Lower lobe of right lung (tissue), 2 donors: ENCODE data around the gene DIS3L2. TPM values are rescaled to one million over a fixed set of nuclear protein-coding genes. Genes with fewer than 3 reads are reported as not detected.
"Not testable (repeated sequence)": the region's sequence is repeated elsewhere in the genome, so short reads cannot be mapped to it uniquely, and the experiment has no call there.

Experiments used
- ATAC-seq, 2 donors: fragments of 200-7000 bp; cut with Tn5 transposase; one replicate each; pipeline ENCODE4 v1.9.1; 2020 to 2022; ENCODE audit warnings: mild to moderate bottlenecking in 2 of 2, moderate library complexity in 2 of 2
- DNase-seq: peaks from one replicate; pipeline ENCODE4 v3.0.0-alpha.2; 2020
- H3K27ac ChIP-seq: fragments of 200-600 bp; one replicate; pipeline ENCODE4 v1.8.0; 2022
- H3K27me3 ChIP-seq: fragments of 200-600 bp; one replicate; pipeline ENCODE4 v1.8.0; 2022; ENCODE audit warnings: low read depth
- H3K36me3 ChIP-seq: fragments of 200-600 bp; one replicate; pipeline ENCODE4 v1.8.0; 2022; ENCODE audit warnings: mild to moderate bottlenecking
- H3K4me1 ChIP-seq: fragments of 200-600 bp; one replicate; pipeline ENCODE4 v1.8.0; 2022
- H3K4me3 ChIP-seq: fragments of 200-600 bp; one replicate; pipeline ENCODE4 v1.8.0; 2022; ENCODE audit warnings: mild to moderate bottlenecking
- H3K9me3 ChIP-seq: fragments of 200-600 bp; one replicate; pipeline ENCODE4 v1.8.0; 2022
- CTCF ChIP-seq: fragments of 200-600 bp; IDR thresholded peaks from one replicate; pipeline ENCODE4 v1.8.0; 2022; ENCODE audit warnings: antibody characterized with exemption, mild to moderate bottlenecking
- intact Hi-C: fragments of 100-400 bp; cut with DNase I; formaldehyde crosslinking; loops from one replicate; pipeline ENCODE4 v1.11.0; 2022
- total RNA-seq: library from RNA; stranded (reverse); fragmentation: NEBNext Ultra II Directional; extraction: Animal tissue kit (Norgen Biotek cat#: 25700); gene quantifications from one replicate; pipeline ENCODE4 v1.2.1, GENCODE V29; 2021
- donor health status: DM: no; HTN: yes; CAD: no; lungs with severe emphysema.

The DIS3L2 gene
- total RNA-seq, 1 donor from 2014 or later, result 34.4 TPM

GRCh38 chr2:232310696-232311095 lies 349.2 kb downstream of the DIS3L2 start:
- H3K9me3 ChIP-seq, result peaks cover 11% of the 10 kb centered on the region
- H3K4me3 ChIP-seq, result no peak overlapping the region
- no peak for ATAC-seq
- no peak for DNase-seq
- peaks cover 19% of the 10 kb centered on the region for H3K4me1 ChIP-seq
- peaks cover 5% of the 10 kb centered on the region for H3K36me3 ChIP-seq
- no peaks in the 10 kb centered on the region for H3K27me3 ChIP-seq
- intact Hi-C loops, result no loop called here
- H3K27ac ChIP-seq, result no peak overlapping the region
- no peak for TF ChIP-seq CTCF

DNA sequence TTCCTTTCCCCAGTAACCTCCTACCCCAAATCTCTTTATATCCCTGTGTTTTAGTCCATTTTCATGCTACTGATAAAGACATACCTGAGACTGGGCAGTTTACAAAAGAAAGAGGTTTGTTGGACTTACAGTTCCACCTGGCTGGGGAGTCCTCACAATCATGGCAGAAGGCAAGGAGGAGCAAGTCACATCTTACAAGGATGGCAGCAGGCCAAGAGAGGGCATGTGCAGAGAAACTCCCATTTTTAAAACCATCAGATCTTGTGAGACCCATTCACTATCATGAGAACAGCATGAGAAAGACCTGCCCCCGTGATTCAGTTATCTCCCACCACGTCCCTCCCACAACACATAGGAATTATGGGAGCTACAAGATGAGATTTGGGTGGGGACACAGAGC lies 352.1 kb downstream of the DIS3L2 start:
- H3K36me3 ChIP-seq, H3K4me3 ChIP-seq, H3K27ac ChIP-seq, intact Hi-C loops, DNase-seq, ATAC-seq, H3K27me3 ChIP-seq: not testable (repeated sequence)
- Histone ChIP-seq H3K9me3 (peaks cover 11% of the 10 kb centered on the region), H3K4me1 (peaks cover 27% of the 10 kb centered on the region)

GRCh38 chr2:232315049-232315922 lies 353.8 kb downstream of the DIS3L2 start:
- Histone ChIP-seq H3K27ac (peak overlapping the region; percentile 81), H3K9me3 (peaks cover 11% of the 10 kb centered on the region), H3K4me1 (peaks cover 27% of the 10 kb centered on the region), H3K4me3 (no peak overlapping the region), H3K27me3 (no peaks in the 10 kb centered on the region), H3K36me3 (no peaks in the 10 kb centered on the region)
- TF ChIP-seq CTCF, result peak; percentile 21
- peak; percentile 81 for DNase-seq
- ATAC-seq, result peak; percentile 85 to 91
- intact Hi-C loops, result no loop called here

GRCh38 chr2:232315923-232316299 lies 354.4 kb downstream of the DIS3L2 start:
- TF ChIP-seq CTCF, result no peak
- ATAC-seq, result no peak
- intact Hi-C loops, result no loop called here
- H3K4me3 ChIP-seq, result no peak overlapping the region
- peak overlapping the region; percentile 81 for H3K27ac ChIP-seq
- DNase-seq, result no peak
- no peaks in the 10 kb centered on the region for H3K27me3 ChIP-seq
- H3K9me3 ChIP-seq, result peaks cover 11% of the 10 kb centered on the region
- peaks cover 27% of the 10 kb centered on the region for H3K4me1 ChIP-seq
- no peaks in the 10 kb centered on the region for H3K36me3 ChIP-seq

- intact Hi-C loops, result no loop called here
- Histone ChIP-seq H3K4me1 (peaks cover 27% of the 10 kb centered on the region), H3K4me3 (no peak overlapping the region), H3K9me3 (peaks cover 11% of the 10 kb centered on the region), H3K27ac (peak overlapping the region; percentile 81), H3K27me3 (no peaks in the 10 kb centered on the region), H3K36me3 (no peaks in the 10 kb centered on the region)
- DNase-seq, result no peak
- no peak for ATAC-seq
- TF ChIP-seq CTCF, result no peak
Measured at GRCh38 chr2:232316461-232317330, 355.2 kb downstream of the DIS3L2 start.
